RWPE1 (cell line): ENCODE data around the gene NPTX1.

Experiments
- CTCF ChIA-PET: fragments of 350-600 bp; sonication (Branson Sonifier 250); formaldehyde crosslinking; extraction: SDS; loops from one replicate; lab custom pipeline; 2021; lab: Yijun Ruan, JAX
- POLR2A ChIA-PET: fragments of 400-600 bp; formaldehyde crosslinking; extraction: SDS; loops from one replicate; lab custom pipeline; 2020; ENCODE audit warnings: antibody characterized with exemption; ENCODE audit not compliant: low non-redundant PET; lab: Yijun Ruan, JAX
- DNase-seq: peaks from one replicate; pipeline ENCODE4 v3.0.0; 2012; ENCODE audit warnings: low spot score
- H3K27ac ChIP-seq: fragments of 450-650 bp; 2 replicates; pipeline ENCODE4 v1.5.1; 2017
- TF ChIP-seq, protein P1 (sequence below): fragments of 450-650 bp; conservative IDR thresholded peaks from 2 replicates; pipeline ENCODE4 v1.5.1; 2017; ENCODE audit warnings: low read depth, mild to moderate bottlenecking

The NPTX1 gene

DNA sequence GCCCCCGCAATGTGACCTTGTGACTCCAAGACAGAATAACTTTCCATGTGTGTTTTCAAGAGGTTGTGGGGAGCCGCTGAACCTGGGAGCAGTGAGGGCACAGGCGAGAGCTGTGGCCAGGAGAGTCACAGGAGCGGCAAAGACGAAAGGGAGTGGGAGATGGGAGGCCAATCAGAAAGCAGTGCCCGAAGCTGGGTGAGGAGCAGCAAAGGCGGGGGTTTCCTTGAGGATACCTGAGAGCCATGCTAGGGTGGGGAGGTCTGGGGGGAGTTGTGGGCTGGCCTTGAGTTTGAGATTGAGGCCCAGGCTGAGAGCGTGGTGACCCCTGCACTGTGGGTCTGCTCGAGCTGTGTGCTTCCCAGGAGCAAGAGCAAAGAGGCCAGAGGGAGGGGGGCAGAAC is 23.2 kb upstream of the NPTX1 start:
- CTCF ChIA-PET = no interaction called here
- TF ChIP-seq, protein P1, sequence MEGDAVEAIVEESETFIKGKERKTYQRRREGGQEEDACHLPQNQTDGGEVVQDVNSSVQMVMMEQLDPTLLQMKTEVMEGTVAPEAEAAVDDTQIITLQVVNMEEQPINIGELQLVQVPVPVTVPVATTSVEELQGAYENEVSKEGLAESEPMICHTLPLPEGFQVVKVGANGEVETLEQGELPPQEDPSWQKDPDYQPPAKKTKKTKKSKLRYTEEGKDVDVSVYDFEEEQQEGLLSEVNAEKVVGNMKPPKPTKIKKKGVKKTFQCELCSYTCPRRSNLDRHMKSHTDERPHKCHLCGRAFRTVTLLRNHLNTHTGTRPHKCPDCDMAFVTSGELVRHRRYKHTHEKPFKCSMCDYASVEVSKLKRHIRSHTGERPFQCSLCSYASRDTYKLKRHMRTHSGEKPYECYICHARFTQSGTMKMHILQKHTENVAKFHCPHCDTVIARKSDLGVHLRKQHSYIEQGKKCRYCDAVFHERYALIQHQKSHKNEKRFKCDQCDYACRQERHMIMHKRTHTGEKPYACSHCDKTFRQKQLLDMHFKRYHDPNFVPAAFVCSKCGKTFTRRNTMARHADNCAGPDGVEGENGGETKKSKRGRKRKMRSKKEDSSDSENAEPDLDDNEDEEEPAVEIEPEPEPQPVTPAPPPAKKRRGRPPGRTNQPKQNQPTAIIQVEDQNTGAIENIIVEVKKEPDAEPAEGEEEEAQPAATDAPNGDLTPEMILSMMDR = no peak
- no peak for DNase-seq
- POLR2A ChIA-PET = no interaction called here
- H3K27ac ChIP-seq = no peak overlapping the region

DNA sequence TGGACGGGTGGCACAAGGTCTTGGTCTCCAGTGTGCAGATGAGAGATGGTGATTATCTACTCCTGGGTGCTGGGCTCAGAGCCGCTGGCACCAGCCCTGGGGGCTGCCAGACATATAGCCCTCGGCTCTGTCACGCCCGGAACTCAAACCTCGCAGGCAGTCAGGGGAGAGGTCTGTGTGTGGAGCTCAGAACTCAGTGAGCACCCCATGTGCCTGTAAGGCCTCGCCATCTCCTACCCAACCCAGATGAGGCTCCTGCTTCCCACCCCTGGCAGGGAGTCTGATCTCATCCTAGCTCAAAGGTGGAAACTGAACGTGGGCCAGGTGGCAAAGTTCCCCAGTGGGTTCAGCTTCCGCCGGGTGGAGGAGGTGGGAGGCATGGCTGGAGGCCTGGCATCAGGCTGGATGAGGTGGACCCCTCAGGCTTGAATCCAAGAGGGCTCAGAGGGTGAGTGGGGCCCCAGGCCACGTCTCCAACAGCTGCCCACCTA is 22.6 kb upstream of the NPTX1 start:
- ChIA-PET POLR2A (no interaction called here), CTCF (interaction anchor here (0.9 kb wide), 1 partner anchor 9 kb away, joined by 5 read pairs; no protein-coding TSS in a partner anchor)
- no peak overlapping the region for H3K27ac ChIP-seq
- no peak for DNase-seq
- TF ChIP-seq, protein P1 = no peak

DNA sequence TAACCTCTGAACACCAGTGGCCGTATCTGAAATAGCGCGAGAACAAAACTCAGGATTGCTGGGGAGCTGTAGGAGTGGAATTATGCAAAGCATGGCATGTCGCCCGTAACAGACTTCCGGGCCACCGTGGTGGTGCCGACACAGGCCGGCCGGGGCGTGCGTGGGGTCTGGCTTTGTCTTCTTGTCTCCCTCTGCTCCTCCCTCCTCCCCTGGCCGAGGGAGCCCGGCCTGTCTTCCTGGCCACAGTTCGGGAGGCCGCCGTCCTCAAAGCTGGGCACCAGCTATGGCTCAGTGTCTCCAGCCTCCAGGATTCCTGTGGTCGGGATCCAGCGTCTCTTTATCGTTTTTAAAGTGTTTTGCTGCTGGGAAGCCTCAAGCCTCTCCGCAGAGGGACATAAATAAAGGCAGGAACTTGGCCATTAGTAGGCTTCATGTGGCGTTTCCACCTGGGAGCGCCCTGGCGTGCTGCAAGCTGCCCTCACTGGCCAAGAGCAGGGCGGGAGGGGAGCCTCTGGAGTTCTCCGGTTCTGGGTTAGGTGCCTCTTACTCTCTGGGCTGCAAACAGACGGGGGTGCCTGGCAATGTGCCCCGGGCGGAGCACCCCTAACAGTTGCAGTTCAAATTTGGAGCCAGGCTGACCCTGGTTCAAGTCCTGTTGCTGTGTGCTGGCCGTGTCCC is 22.0 kb upstream of the NPTX1 start:
- POLR2A ChIA-PET = no interaction called here
- TF ChIP-seq, protein P1 = no peak
- DNase-seq = no peak
- no peak overlapping the region for H3K27ac ChIP-seq
- CTCF ChIA-PET = interaction anchor here (0.9 kb wide), 1 partner anchor 9 kb away, joined by 5 read pairs; no protein-coding TSS in a partner anchor

DNA sequence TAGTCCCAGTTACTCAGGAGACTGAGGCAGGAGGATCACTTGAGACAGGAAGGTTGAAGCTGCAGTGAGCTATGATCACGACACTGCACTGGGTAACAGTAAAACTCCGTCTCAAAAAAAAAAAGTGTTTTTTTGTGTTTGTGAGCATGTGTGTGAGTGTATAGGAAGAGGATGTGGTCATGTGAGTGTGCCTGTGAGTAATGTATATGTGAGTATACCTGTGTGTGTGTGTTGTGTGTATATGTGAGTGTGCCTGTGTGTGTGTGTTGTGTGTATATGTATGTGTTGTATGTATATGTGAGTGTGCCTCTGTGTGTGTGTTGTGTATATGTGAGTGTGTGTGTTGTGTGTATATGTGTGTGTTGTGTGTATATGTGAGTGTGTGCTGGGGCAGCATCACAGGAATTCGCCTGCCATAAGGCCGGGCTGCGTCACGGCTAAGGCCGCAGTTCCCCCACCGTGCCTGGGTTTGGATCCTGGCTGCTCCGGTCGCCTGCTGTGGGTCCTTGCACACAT is 21.4 kb upstream of the NPTX1 start:
- CTCF ChIA-PET = interaction anchor here (0.9 kb wide), 1 partner anchor 10 kb away, joined by 5 read pairs; no protein-coding TSS in a partner anchor
- TF ChIP-seq, protein P1 = no peak
- POLR2A ChIA-PET = no interaction called here
- DNase-seq = no peak
- no peak overlapping the region for H3K27ac ChIP-seq

DNA sequence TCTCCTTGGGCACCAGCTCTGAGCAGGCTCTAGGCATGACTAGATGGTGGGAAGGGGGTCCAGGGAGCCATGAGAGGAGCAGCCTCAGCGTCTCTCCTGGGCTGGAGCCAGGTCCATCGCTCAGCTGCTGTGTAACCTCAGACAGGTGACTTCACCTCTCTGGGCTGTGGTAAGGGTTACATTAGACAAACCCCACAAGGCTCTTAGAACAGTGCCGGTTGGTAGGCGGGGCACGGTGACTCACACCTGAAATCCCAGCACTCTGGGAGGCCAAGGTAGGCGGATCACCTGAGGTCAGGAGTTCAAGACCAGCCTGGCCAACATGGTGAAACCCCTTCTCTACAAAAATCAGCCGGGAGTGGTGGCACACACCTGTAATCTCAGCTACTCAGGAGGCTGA is 18.1 kb upstream of the NPTX1 start:
- TF ChIP-seq, protein P1 = no peak
- CTCF ChIA-PET = no interaction called here
- no peak for DNase-seq
- POLR2A ChIA-PET = no interaction called here
- no peak overlapping the region for H3K27ac ChIP-seq

DNA sequence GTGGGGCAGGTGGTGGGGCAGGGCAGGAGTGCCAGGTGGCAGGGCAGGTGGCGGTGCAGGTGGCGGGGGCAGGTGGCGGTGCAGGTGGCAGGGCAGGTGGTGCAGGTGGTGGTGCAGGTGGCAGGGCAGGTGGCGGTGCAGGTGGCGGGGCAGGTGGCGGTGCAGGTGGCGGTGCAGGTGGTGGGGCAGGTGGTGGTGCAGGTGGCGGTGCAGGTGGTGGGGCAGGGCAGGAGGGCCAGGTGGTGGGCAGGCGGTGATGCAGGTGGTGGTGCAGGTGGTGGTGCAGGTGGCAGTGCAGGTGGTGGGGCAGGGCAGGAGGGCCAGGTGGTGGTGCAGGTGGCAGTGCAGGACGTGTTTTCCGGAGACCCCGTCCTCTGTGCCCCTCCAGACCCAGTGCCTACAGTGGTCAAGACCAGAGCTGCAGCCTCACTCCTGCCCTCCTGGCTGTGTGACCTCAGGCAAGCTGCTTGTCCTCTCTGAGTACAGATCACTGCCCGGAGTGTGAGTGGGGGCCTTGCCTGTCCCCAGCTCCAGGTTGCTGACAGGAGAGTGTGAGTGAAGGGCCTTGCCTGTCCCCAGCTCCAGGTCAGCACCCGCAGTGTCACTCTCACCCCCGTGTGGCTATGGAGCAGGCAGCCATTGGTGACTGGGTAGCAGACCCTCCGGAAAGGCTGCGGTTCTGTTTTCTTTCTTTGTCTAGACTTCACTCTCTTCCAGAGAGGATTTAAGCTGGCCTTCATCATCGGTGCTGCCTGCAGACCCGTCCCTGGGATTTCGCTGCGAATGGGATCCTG is 16.1 kb upstream of the NPTX1 start:
- TF ChIP-seq, protein P1 = no peak
- ChIA-PET POLR2A (no interaction called here), CTCF (interaction anchor here (0.5 kb wide), 1 partner anchor 627 kb away, joined by 3 read pairs; no protein-coding TSS in a partner anchor)
- no peak for DNase-seq
- H3K27ac ChIP-seq = no peak overlapping the region
